ENCODE measurements around the gene TNFSF11.
A peak's percentile ranks its signal among the peaks of the same experiment; 100 is the strongest.

The TNFSF11 gene

GRCh38 chr13:42575938-42576337, 2.0 kb downstream of the TNFSF11 start:
- peak overlapping the region; percentile 65; the same call in 1 of the 2 replicates for H3K4me3 ChIP-seq (ENCODE audit: low read length)
- TF ChIP-seq ZNF274 (IDR thresholded peaks at IDR 0.05; ENCODE audit: low read depth, low read length): no peak

DNA sequence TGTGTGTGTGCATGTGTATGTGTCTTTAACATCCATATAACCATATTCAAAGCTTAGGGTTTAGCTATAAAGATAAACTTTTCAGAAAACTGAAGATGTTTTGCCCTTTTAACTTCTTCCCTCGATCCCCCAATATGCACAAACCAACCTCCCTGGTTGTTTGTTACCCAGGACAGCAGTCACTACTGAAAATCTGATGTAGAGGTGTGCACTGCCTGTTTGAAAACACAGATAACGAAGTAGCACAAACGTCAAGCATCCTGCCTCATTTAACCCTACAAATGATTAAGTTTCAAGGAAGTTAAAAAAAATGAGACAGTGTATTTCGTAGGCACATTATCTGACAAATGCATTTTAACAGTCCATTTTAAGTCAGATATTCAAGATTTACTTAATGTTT, 3.6 kb downstream of the TNFSF11 start:
- H3K4me3 ChIP-seq (ENCODE audit: low read length): no peak overlapping the region
- TF ChIP-seq ZNF274 (IDR thresholded peaks at IDR 0.05; ENCODE audit: low read depth, low read length): no peak

DNA sequence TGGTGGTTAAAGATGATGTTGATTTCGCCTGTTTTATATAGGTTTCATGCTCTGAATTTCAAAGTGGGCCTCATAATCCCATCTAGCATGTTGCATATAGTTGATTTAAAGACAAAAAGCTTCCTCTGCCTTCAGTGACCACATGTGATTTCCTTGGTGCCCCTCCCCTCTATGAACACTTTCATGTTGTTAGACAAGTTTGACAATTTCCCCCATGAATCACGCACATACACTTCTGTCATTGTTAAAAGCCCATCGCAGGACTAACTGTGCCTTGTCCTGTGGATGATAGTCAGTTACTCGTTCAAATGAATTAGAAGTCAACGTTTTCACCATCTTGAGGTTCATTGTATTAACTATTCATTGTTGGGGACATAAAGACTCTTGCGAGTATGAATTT, 6.7 kb downstream of the TNFSF11 start:
- TF ChIP-seq ZNF274 (IDR thresholded peaks at IDR 0.05; ENCODE audit: low read depth, low read length): no peak
- no peak overlapping the region for H3K4me3 ChIP-seq (ENCODE audit: low read length)

- no peak overlapping the region for H3K4me3 ChIP-seq (ENCODE audit: low read length)
- TF ChIP-seq ZNF274 (IDR thresholded peaks at IDR 0.05; ENCODE audit: low read depth, low read length): no peak
Observed at GRCh38 chr13:42581427-42581826, 7.5 kb downstream of the TNFSF11 start.

- no peak overlapping the region for H3K4me3 ChIP-seq (ENCODE audit: low read length)
- TF ChIP-seq ZNF274 (IDR thresholded peaks at IDR 0.05; ENCODE audit: low read depth, low read length): no peak
Observed at GRCh38 chr13:42591602-42592001, 17.6 kb downstream of the TNFSF11 start.

DNA sequence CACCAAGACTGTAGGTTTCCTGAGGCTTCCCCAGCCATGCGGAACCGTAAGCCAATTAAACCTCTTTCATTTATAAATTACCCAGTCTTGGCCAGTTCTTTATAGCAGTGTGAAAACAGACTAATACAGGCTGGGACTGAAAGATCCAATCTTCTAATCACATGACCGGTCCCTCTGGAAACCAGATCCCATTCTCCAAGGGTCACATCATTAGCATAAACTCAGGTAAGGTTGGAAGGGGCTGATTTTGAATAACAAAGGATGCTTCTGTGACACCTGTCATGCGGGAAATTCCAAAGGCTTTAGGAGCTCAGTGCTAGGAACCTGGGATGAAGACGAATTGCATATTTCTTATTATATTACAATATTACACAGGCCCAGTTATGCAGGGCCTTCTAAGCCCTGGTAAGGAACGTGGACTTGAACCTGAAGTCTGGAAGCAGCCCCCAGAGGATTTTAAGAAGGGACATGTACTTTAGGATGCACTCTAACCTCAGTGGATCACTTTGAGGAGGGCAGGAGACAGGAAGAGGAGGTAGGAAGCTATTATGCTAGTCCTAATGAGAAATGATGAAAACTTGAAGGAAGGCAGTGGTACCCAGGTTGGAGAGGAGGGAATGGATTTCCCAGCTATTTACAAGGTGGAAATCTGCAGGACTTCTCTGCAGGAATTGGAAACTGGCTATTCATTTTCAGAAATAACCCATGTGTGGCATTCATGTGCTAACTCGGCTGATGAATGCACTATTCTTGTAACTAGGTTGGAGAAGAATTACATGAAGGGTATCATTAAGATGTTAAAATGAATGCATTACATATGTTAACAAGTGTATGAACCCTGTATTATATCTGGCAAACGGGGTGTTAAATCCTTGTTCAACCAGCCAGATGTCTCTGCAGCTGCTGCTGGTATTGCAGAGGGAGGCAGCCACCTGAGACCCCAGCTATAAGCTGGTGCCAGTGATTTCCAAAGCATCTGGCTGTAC, 19.3 kb downstream of the TNFSF11 start:
- TF ChIP-seq ZNF274 (IDR thresholded peaks at IDR 0.05; ENCODE audit: low read depth, low read length): no peak

GRCh38 chr13:42594481-42595252, 20.7 kb downstream of the TNFSF11 start:
- H3K4me3 ChIP-seq (ENCODE audit: low read length): no peak overlapping the region
- TF ChIP-seq ZNF274 (IDR thresholded peaks at IDR 0.05; ENCODE audit: low read depth, low read length): no peak

More for the DNA sequence above, 19.3 kb downstream of the TNFSF11 start:
- no peak overlapping the region for H3K4me3 ChIP-seq (ENCODE audit: low read length)

DNA sequence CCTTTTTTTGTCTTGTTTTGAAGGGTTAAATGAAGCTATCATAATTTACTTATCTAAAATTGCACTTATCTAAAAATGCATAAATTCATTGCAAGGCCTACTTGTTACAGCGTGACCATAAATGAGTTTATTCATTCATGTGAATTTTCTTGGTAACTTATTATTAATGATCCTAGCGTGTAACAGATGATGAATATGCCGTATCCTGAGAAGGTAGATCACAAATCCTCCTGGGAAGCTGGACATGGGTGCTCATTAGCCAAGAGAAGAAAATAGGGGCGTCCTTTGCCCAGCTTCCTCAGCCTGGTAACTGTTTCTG, 21.3 kb downstream of the TNFSF11 start:
- no peak for TF ChIP-seq ZNF274 (IDR thresholded peaks at IDR 0.05; ENCODE audit: low read depth, low read length)

DNA sequence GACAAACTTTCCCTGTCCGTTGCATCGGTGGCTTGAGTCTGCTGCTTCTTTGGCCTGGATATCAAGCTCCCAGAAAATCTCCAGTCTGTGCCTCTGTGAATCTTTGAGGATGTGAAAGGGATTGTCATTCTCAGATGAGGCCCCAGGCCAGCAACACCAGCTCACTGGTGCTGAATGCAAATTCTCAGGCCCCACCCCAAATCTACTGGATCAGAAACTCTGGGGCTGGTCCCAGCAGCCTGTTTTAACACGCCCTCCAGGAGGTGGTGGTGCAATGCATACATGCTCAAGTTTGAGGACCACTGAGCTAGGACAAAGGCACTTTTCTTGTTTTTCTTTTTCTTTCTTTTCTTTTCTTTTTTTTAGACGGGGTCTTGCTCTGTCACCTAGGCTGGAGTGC, 23.6 kb downstream of the TNFSF11 start:
- no peak overlapping the region for H3K4me3 ChIP-seq (ENCODE audit: low read length)
- no peak for TF ChIP-seq ZNF274 (IDR thresholded peaks at IDR 0.05; ENCODE audit: low read depth, low read length)

More for the DNA sequence above, 21.3 kb downstream of the TNFSF11 start:
- H3K4me3 ChIP-seq (ENCODE audit: low read length): no peak overlapping the region

DNA sequence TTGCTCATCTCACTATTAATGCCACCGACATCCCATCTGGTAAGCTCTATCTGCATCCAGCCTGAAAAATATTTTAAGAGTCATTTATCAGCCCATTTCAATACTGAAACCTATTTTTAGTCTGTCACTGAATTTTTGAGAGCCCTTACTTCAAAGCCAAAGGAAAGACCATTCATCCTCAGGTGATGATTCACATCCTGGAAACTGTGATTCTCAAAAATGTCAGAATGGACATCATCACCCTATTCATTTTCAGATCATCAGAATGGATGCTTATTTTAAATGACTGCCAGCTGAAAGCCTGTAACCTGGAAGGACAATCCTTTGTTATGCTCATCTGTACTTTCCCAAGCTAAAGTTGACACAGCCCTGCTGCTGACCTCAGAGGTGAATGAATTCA, 27.0 kb downstream of the TNFSF11 start:
- no peak for TF ChIP-seq ZNF274 (IDR thresholded peaks at IDR 0.05; ENCODE audit: low read depth, low read length)
- H3K4me3 ChIP-seq (ENCODE audit: low read length): no peak overlapping the region

DNA sequence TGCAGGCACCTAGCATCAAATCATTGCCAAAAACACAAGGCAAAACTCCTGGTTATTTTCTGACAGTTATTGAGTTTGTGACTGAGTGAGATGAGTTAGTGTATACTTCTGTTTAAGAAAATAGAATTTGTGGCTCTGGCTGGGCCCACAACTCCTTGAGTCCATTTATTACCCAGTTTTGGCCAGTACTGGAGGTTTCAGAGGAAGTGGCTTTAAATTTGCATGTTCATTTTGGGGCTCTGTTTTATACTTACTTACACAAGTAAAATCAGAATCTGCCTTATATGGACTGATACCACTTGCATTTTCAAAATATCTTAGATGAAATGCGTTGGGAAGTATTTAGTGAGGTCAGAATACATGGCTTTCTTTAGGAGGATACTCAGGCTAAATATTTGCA, 29.0 kb downstream of the TNFSF11 start:
- TF ChIP-seq ZNF274 (IDR thresholded peaks at IDR 0.05; ENCODE audit: low read depth, low read length): no peak

DNA sequence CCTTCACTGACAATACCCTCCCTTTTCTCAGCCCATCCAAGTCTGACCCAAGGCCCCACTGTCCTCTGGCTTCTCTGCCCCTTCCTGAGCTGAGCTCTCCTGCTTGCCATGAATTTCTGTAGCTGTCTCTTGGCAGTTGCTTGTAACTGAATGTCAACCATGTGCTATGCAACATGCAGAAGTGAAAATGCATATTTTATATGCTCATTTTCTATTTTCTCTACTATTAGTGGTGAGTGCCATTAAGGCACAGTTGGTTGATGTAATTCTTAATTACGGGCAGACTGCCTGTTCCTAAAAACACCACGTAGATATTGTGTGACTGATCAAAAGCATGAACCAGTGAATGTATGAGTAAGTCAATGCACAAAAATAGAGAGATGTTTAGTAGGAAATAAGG, 29.6 kb downstream of the TNFSF11 start:
- no peak overlapping the region; the same call in 1 of the 2 replicates for H3K4me3 ChIP-seq (ENCODE audit: low read length)
- no peak for TF ChIP-seq ZNF274 (IDR thresholded peaks at IDR 0.05; ENCODE audit: low read depth, low read length)

More for the DNA sequence above, 29.0 kb downstream of the TNFSF11 start:
- peak overlapping the region; percentile 1; the same call in 1 of the 2 replicates for H3K4me3 ChIP-seq (ENCODE audit: low read length)

GRCh38 chr13:42607546-42607945, 33.6 kb downstream of the TNFSF11 start:
- H3K4me3 ChIP-seq (ENCODE audit: low read length): no peak overlapping the region
- TF ChIP-seq ZNF274 (IDR thresholded peaks at IDR 0.05; ENCODE audit: low read depth, low read length): no peak

- TF ChIP-seq ZNF274 (IDR thresholded peaks at IDR 0.05; ENCODE audit: low read depth, low read length): no peak
- no peak overlapping the region for H3K4me3 ChIP-seq (ENCODE audit: low read length)
Observed at GRCh38 chr13:42610649-42611048, 36.7 kb downstream of the TNFSF11 start.
